Activated naive CD8-positive, alpha-beta T cell treated with anti-CD3 and anti-CD28 coated beads, Interleukin-2, amount 50 U/mL, for 16 hours (primary cell): Measurements from ENCODE around the gene MC1R.
"Not testable (repeated sequence)": the region's sequence is repeated elsewhere in the genome, so short reads cannot be mapped to it uniquely, and the experiment has no call there.

Experiments used
- DNase-seq: peaks from one replicate; pipeline ENCODE4 v3.0.0-alpha.2; 2020; ENCODE audit warnings: low read depth, low spot score

The MC1R gene

GRCh38 chr16:89913408-89914387, 5.0 kb upstream of the MC1R start:
- no peak for DNase-seq

GRCh38 chr16:89914642-89915285, 3.9 kb upstream of the MC1R start:
- not testable (repeated sequence) for DNase-seq

GRCh38 chr16:89915303-89916232, 3.1 kb upstream of the MC1R start:
- no peak for DNase-seq

GRCh38 chr16:89917773-89918452, 749 bp upstream of the MC1R start:
- peak; percentile 35 for DNase-seq

- DNase-seq, result no peak
These were observed 1.1 kb downstream of the MC1R start for GRCh38 chr16:89919535-89920406.

GRCh38 chr16:89920723-89921122, 2.1 kb downstream of the MC1R start:
- DNase-seq, result no peak

GRCh38 chr16:89921131-89921701, 2.6 kb downstream of the MC1R start:
- DNase-seq, result no peak

- no peak for DNase-seq
These were observed 3.2 kb downstream of the MC1R start for GRCh38 chr16:89921702-89922476.

GRCh38 chr16:89922477-89922883, 3.8 kb downstream of the MC1R start:
- DNase-seq, result no peak

- no peak for DNase-seq
These were observed 4.4 kb downstream of the MC1R start, which contains the start of gene TUBB3 for GRCh38 chr16:89922884-89923639. TUBB3 (plus strand) TSS chr16:89923342; CDS start chr16:89923402, 60 bp downstream.

GRCh38 chr16:89923640-89924296, 5.1 kb downstream of the MC1R start:
- no peak for DNase-seq

GRCh38 chr16:89924297-89924924, 5.7 kb downstream of the MC1R start:
- no peak for DNase-seq

- DNase-seq, result no peak
These were observed 6.3 kb downstream of the MC1R start for GRCh38 chr16:89924925-89925307.

- DNase-seq, result no peak
These were observed 7.0 kb downstream of the MC1R start for GRCh38 chr16:89925596-89926079.

GRCh38 chr16:89931305-89931896, 12.7 kb downstream of the MC1R start:
- DNase-seq, result no peak

GRCh38 chr16:89931964-89932363, 13.3 kb downstream of the MC1R start:
- DNase-seq, result no peak

GRCh38 chr16:89934019-89934418, 15.4 kb downstream of the MC1R start:
- not testable (repeated sequence) for DNase-seq
